ENCODE data around the gene KCNJ6. TPM values are rescaled to one million over a fixed set of nuclear protein-coding genes. Genes with fewer than 3 reads are reported as not detected.

Gene KCNJ6
- total and polyA plus RNA-seq, 2 experiments from 2014 or later, result 0.07 to 0.46 TPM

DNA sequence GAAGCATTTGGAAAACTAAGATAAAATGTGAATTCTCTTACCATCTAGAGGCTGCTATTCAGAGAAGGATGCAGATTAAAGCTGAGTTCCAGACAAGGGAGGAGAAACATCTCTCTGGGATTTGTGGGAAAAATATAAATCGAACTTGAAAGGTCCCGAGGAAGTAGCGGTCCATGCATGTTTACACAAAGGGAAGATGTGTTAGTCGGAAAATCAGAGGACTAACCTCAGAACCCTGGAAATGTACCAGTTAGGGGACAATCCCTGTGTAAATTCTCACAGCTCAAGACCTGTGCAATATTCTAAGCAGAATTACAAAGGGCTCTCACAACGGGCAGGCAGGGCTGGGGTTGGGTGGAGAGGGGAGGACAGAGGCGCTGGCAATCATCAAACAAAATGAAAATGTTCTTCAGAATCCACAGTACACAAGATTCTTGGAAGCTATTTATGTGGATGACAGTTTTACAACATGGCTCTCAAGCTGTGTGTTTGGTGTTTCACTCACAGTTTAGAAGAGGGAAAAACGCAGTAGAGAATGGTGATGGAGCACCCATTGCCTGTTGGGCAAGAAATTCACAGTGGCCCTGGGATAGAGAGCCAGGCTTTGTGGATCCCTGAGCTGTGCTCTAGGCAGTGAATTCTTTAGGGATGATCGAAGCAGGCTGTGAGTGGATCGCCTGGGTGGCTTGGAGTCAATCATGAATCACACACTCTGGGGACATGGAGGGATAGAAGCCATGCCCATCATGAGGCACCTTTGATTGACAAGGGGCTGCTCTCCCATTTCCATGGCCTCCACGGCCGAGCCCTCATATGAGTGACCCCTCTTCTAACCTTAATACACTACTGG is 47.6 kb downstream of the KCNJ6 start:
- no peaks in the 10 kb centered on the region for H3K27me3 ChIP-seq
- WGBS (ENCODE audit: low lambda C conversion rate, missing lambda C conversion rate), result 76% methylated on average over 11 of the region's 11 CpGs
- no peaks in the 10 kb centered on the region for H3K36me3 ChIP-seq (replicated peaks; ENCODE audit: insufficient read depth, low read depth)
- no peak overlapping the region for H3K4me3 ChIP-seq
- no peak overlapping the region for H3K4me2 ChIP-seq
- H3K79me2 ChIP-seq, result no peaks in the 10 kb centered on the region
- no peak for DNase-seq (ENCODE audit: low spot score)
- TF ChIP-seq EZH2phosphoT487 (IDR thresholded peaks at IDR 0.05; ENCODE audit: low read depth, severe bottlenecking, unreplicated experiment) (no peak), EZH2 (IDR thresholded peaks at IDR 0.05; ENCODE audit: borderline replicate concordance) (no peak)
- TF ChIP-seq, protein P1, sequence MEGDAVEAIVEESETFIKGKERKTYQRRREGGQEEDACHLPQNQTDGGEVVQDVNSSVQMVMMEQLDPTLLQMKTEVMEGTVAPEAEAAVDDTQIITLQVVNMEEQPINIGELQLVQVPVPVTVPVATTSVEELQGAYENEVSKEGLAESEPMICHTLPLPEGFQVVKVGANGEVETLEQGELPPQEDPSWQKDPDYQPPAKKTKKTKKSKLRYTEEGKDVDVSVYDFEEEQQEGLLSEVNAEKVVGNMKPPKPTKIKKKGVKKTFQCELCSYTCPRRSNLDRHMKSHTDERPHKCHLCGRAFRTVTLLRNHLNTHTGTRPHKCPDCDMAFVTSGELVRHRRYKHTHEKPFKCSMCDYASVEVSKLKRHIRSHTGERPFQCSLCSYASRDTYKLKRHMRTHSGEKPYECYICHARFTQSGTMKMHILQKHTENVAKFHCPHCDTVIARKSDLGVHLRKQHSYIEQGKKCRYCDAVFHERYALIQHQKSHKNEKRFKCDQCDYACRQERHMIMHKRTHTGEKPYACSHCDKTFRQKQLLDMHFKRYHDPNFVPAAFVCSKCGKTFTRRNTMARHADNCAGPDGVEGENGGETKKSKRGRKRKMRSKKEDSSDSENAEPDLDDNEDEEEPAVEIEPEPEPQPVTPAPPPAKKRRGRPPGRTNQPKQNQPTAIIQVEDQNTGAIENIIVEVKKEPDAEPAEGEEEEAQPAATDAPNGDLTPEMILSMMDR (IDR thresholded peaks at IDR 0.05; ENCODE audit: poor library complexity), result no peak
- H2AFZ ChIP-seq, result no peak overlapping the region
- no peaks in the 10 kb centered on the region for H3K9me2 ChIP-seq (replicated peaks; ENCODE audit: insufficient read depth)
- no peak overlapping the region for H3K27ac ChIP-seq
- H3K9me3 ChIP-seq (ENCODE audit: low read depth), result no peaks in the 10 kb centered on the region
- H3K4me1 ChIP-seq (ENCODE audit: insufficient read depth), result no peaks in the 10 kb centered on the region
- H4K20me1 ChIP-seq (ENCODE audit: insufficient read depth, poor library complexity, severe bottlenecking), result no peaks in the 10 kb centered on the region

DNA sequence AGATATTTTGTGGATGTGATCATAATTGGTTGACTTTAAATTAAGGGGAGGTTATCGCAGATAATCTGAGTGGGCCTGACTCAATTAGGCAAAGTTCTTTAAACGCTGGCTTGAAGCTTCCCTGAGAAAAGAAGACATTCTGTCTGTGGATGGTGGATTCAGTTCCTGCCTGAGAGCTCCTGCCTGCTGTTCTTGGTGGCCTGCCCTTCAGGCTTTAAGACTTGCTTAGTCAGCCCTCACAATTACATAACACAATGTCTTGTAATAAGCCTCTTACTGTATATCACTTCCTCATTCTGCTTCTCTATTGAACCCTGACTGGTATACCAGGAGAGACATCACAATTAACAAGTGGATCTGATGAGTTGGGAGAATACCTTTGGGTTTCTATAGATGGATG is 50.2 kb downstream of the KCNJ6 start:
- H3K4me3 ChIP-seq, result no peak overlapping the region
- no peaks in the 10 kb centered on the region for H3K9me2 ChIP-seq (replicated peaks; ENCODE audit: insufficient read depth)
- TF ChIP-seq, protein P1 (IDR thresholded peaks at IDR 0.05; ENCODE audit: poor library complexity), result no peak
- TF ChIP-seq EZH2 (IDR thresholded peaks at IDR 0.05; ENCODE audit: borderline replicate concordance), result no peak
- TF ChIP-seq EZH2phosphoT487 (IDR thresholded peaks at IDR 0.05; ENCODE audit: low read depth, severe bottlenecking, unreplicated experiment), result no peak
- no peaks in the 10 kb centered on the region for H3K79me2 ChIP-seq
- 90% methylated on average over 2 of the region's 2 CpGs for WGBS (ENCODE audit: low lambda C conversion rate, missing lambda C conversion rate)
- H3K27me3 ChIP-seq, result no peaks in the 10 kb centered on the region
- no peaks in the 10 kb centered on the region for H3K36me3 ChIP-seq (replicated peaks; ENCODE audit: insufficient read depth, low read depth)
- no peaks in the 10 kb centered on the region for H3K4me1 ChIP-seq (ENCODE audit: insufficient read depth)
- no peak overlapping the region for H3K27ac ChIP-seq
- H3K9me3 ChIP-seq (ENCODE audit: low read depth), result no peaks in the 10 kb centered on the region
- no peaks in the 10 kb centered on the region for H4K20me1 ChIP-seq (ENCODE audit: insufficient read depth, poor library complexity, severe bottlenecking)
- H3K4me2 ChIP-seq, result no peak overlapping the region
- no peak for DNase-seq (ENCODE audit: low spot score)
- H2AFZ ChIP-seq, result no peak overlapping the region

DNA sequence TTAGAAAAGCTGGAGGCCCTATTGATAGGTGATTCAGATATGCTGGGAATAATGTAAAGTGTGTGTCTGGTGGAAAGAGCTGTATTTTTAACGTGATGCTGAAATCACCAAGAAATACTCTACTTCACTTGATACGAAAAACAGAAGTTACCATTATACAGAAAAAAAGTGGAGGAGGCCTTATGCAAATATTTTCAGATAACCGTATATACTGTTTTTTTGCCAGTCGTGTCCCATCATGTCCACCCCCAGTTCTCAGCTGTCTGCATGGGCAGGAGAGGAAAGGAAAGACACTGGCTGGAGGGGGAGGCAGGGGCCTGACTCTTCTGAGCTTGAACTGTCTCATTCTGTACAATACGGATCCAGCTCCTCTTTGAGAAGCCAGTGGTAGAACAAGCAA is 51.1 kb downstream of the KCNJ6 start:
- no peak for DNase-seq (ENCODE audit: low spot score)
- H3K4me2 ChIP-seq, result no peak overlapping the region
- H3K9me2 ChIP-seq (replicated peaks; ENCODE audit: insufficient read depth), result no peaks in the 10 kb centered on the region
- no peak for TF ChIP-seq EZH2 (IDR thresholded peaks at IDR 0.05; ENCODE audit: borderline replicate concordance)
- TF ChIP-seq, protein P1 (IDR thresholded peaks at IDR 0.05; ENCODE audit: poor library complexity), result no peak
- no peak for TF ChIP-seq EZH2phosphoT487 (IDR thresholded peaks at IDR 0.05; ENCODE audit: low read depth, severe bottlenecking, unreplicated experiment)
- H3K4me3 ChIP-seq, result no peak overlapping the region
- H4K20me1 ChIP-seq (ENCODE audit: insufficient read depth, poor library complexity, severe bottlenecking), result no peaks in the 10 kb centered on the region
- H3K27ac ChIP-seq, result no peak overlapping the region
- no peaks in the 10 kb centered on the region for H3K27me3 ChIP-seq
- 80% methylated on average over 5 of the region's 5 CpGs for WGBS (ENCODE audit: low lambda C conversion rate, missing lambda C conversion rate)
- no peak overlapping the region for H2AFZ ChIP-seq
- no peaks in the 10 kb centered on the region for H3K79me2 ChIP-seq
- no peaks in the 10 kb centered on the region for H3K4me1 ChIP-seq (ENCODE audit: insufficient read depth)
- no peaks in the 10 kb centered on the region for H3K36me3 ChIP-seq (replicated peaks; ENCODE audit: insufficient read depth, low read depth)
- H3K9me3 ChIP-seq (ENCODE audit: low read depth), result no peaks in the 10 kb centered on the region

Measured in hepatocyte (in vitro differentiated cells).